22Rv1 (cell line): Measurements from ENCODE around the gene ZG16B.
A peak's percentile ranks its signal among the peaks of the same experiment; 100 is the strongest.

Experiments
- H3K27ac ChIP-seq: fragments of 450-650 bp; 2 replicates; pipeline ENCODE4 v1.5.1; 2017
- ZFX ChIP-seq: fragments of 450-650 bp; IDR thresholded peaks from 2 replicates; pipeline ENCODE4 v1.6.1; 2017; ENCODE audit warnings: antibody characterized with exemption, borderline replicate concordance
- TF ChIP-seq, protein P1 (sequence below): fragments of 450-650 bp; IDR thresholded peaks from 2 replicates; pipeline ENCODE4 v1.5.1; 2017; ENCODE audit warnings: mild to moderate bottlenecking

ZG16B gene

GRCh38 chr16:2816751-2817339, 13.3 kb upstream of the ZG16B start, which contains the start of gene PRSS21:
TSS of gene PRSS21 (plus strand) at chr16:2817237. CDS start at chr16:2817269, 32 bp downstream.
- peak within 1 kb of the TSS; percentile 22 for H3K27ac ChIP-seq
- TF ChIP-seq ZFX, result no peak
- TF ChIP-seq, protein P1, sequence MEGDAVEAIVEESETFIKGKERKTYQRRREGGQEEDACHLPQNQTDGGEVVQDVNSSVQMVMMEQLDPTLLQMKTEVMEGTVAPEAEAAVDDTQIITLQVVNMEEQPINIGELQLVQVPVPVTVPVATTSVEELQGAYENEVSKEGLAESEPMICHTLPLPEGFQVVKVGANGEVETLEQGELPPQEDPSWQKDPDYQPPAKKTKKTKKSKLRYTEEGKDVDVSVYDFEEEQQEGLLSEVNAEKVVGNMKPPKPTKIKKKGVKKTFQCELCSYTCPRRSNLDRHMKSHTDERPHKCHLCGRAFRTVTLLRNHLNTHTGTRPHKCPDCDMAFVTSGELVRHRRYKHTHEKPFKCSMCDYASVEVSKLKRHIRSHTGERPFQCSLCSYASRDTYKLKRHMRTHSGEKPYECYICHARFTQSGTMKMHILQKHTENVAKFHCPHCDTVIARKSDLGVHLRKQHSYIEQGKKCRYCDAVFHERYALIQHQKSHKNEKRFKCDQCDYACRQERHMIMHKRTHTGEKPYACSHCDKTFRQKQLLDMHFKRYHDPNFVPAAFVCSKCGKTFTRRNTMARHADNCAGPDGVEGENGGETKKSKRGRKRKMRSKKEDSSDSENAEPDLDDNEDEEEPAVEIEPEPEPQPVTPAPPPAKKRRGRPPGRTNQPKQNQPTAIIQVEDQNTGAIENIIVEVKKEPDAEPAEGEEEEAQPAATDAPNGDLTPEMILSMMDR, result peak; percentile 73

DNA sequence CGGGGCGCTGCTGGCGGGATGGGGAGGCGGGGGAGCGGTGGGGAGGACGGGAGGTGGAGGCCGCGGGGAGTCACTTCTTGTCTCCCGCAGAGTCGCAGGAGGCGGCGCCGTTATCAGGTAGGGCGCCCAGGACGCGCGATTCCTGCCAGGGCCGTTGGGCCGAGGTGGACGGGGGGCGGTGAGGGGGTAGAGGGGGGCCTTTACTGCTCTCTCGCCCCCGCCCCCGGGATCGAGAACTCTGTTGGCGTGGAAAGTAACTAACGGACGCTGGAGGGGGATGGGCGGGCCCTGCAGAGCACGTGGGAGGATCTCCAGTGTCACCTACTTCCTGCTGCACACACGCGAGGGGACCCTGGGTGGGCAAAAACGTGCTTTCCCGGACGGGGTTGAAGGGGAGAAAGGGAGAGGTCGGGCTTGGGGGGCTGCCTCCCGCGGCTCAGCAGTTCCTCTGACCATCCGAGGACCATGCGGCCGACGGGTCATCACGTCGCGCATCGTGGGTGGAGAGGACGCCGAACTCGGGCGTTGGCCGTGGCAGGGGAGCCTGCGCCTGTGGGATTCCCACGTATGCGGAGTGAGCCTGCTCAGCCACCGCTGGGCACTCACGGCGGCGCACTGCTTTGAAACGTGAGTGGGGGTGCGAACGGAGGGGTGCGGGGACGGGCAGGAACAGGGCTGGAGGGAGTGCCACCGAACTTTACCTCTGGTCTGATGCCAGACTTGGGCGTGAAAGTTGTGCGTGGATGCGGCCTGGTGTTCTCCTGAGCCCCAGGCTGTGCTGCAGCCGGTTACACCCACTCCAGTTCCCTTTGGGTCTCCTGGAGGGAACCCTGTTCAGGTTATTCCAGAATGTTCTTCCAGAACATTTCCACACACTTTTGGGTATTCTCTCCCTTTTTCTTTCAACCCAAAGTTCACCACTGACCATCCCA, 12.5 kb upstream of the ZG16B start:
- TF ChIP-seq ZFX, result no peak
- TF ChIP-seq, protein P1, result peak; percentile 34

DNA sequence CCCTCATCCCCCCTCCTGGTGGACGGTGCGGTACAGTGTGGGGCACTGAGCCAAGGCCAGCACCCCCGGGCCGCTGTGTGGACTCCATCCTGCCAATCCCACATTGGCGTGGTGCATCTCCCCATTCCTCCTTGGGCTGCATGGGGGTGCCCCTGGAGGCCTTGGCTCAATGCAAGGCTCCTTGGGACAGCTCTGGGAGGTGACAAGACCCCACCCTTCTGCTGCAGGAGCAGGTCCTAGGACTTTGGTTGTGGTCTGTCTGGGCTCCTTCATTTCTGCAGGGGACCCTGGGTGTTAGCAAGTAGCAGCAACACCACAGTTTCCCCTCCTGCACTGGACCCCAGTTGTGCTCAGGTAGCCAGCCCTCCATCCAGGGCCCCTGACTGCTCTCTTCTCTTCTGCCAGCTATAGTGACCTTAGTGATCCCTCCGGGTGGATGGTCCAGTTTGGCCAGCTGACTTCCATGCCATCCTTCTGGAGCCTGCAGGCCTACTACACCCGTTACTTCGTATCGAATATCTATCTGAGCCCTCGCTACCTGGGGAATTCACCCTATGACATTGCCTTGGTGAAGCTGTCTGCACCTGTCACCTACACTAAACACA, 11.7 kb upstream of the ZG16B start:
- TF ChIP-seq, protein P1, result no peak
- no peak for TF ChIP-seq ZFX
- H3K27ac ChIP-seq, result peak overlapping the region; percentile 22; the same call in 1 of the 2 replicates

More for the DNA sequence above, 12.5 kb upstream of the ZG16B start:
- H3K27ac ChIP-seq, result peak overlapping the region; percentile 22

DNA sequence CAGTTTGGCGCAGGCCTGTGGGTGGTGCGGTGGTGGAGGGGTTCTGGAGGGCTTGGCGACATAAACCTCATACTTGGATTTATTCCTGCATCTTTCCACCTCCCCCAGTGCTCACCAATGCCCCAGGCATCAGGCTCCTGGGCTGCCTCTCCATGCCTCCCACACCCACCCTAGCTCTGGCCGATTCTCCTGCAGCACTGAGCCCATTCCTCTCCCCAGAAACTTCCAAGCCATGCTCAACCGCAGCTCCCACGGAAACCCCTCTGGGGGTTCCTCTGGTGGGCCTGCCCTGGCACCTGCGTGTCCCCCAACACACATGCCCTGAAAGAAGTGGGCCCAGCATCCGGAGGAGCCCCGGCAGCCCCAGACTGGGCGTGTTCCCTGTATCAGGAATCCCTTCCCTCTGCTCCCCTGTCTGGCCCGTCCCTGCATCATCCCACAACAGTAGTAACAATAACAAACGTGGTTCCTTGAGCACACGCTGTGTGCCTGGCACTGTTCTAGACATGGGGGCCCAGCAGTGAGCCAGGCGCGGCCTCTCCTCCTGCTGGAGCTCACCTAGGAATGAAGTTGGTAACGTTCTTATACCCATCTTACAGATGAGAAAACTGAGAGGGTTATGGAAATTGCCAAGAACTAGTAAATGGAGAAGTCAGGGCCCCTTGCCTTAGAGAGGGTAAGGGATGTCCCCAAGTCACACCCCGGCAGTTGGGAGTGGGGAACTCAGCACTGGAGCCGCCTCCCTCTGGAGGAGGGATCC, 10.7 kb upstream of the ZG16B start:
- no peak overlapping the region for H3K27ac ChIP-seq
- TF ChIP-seq, protein P1, result no peak
- no peak for TF ChIP-seq ZFX

DNA sequence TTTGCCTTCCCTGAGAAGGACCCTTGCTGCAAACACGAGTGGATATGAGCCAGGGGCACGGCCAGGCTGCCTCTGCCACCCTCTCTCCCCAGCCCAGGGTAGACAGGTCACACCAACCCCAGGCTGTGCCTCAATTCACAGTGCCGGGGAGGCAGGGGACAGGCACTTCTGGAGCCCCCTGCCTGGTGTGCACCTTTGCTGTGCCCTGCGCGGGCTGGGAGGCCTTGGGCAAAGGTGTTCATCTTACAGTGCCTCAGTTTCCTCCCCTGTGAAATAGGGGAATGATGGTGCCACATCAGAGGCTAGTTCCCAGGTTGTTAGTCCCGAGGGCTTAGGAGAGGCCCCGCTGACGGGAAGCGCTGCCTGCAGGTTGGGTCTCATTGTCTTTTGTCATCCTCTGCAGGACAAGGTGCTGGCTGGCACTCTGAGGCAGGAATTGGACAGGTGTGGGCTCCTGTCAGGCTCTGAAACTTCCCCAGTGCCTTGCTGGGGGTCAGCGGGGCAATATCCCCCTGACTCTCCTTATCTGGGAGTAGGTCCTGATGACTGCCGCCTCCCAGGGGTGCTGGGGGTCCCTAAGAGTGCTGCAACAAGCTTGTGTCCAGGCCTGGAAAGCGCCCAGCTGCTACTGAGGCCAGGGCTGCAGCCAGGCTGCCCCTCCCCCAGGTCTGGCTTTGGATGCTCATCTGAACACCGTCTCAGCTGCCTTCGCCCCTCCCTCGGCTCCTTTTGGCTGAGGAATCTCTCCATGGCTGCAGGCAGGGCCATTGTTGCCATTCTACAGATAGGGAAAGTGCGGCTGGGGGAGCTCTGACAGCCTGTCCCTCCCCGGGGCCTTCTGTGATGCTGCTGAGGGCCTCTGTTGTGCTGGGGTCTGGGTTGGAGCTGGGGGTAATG, 9.9 kb upstream of the ZG16B start:
- TF ChIP-seq ZFX, result no peak
- TF ChIP-seq, protein P1, result no peak
- H3K27ac ChIP-seq, result no peak overlapping the region

GRCh38 chr16:2820836-2821486, 9.1 kb upstream of the ZG16B start:
- no peak overlapping the region for H3K27ac ChIP-seq
- TF ChIP-seq, protein P1, result no peak
- TF ChIP-seq ZFX, result no peak
